Measurements from ENCODE around the gene SEMA4D.

Gene SEMA4D

GRCh38 chr9:89368978-89369377 lies 128.9 kb downstream of the SEMA4D start:
- Histone ChIP-seq H3K4me3 (no peak overlapping the region), H3K4me1 (no peaks in the 10 kb centered on the region), H3K27me3 (no peaks in the 10 kb centered on the region), H3K27ac (no peak overlapping the region), H3K36me3 (no peaks in the 10 kb centered on the region), H3K9me3 (no peaks in the 10 kb centered on the region)
- DNase-seq: no peak
- no peak for TF ChIP-seq CTCF (IDR thresholded peaks at IDR 0.05)
- intact Hi-C loops (cut with DNase I; ENCODE audit: low total_unique reads): no loop called here

- DNase-seq: no peak
- H3K4me1 ChIP-seq: no peaks in the 10 kb centered on the region
- no peaks in the 10 kb centered on the region for H3K9me3 ChIP-seq
- H3K36me3 ChIP-seq: no peaks in the 10 kb centered on the region
- no peak overlapping the region for H3K4me3 ChIP-seq
- no peaks in the 10 kb centered on the region for H3K27me3 ChIP-seq
- H3K27ac ChIP-seq: no peak overlapping the region
- no peak for TF ChIP-seq CTCF (IDR thresholded peaks at IDR 0.05)
- intact Hi-C loops (cut with DNase I; ENCODE audit: low total_unique reads): no loop called here
These were observed 129.4 kb downstream of the SEMA4D start for GRCh38 chr9:89368550-89368949.

- H3K27me3 ChIP-seq: no peaks in the 10 kb centered on the region
- H3K9me3 ChIP-seq: no peaks in the 10 kb centered on the region
- DNase-seq: no peak
- H3K4me3 ChIP-seq: no peak overlapping the region
- H3K36me3 ChIP-seq: peaks cover 0 to 2% (median 0%) of the 10 kb centered on the region in 3 donors
- intact Hi-C loops (cut with DNase I; ENCODE audit: low total_unique reads): no loop called here
- no peak overlapping the region for H3K27ac ChIP-seq
- TF ChIP-seq CTCF (IDR thresholded peaks at IDR 0.05): no peak
- H3K4me1 ChIP-seq: no peaks in the 10 kb centered on the region
These were observed 130.0 kb downstream of the SEMA4D start for GRCh38 chr9:89367726-89368437.

GRCh38 chr9:89367281-89367680 lies 130.6 kb downstream of the SEMA4D start:
- Histone ChIP-seq H3K4me1 (no peaks in the 10 kb centered on the region), H3K9me3 (no peaks in the 10 kb centered on the region), H3K36me3 (peaks cover 0 to 8% (median under 1%) of the 10 kb centered on the region in 3 donors), H3K27ac (no peak overlapping the region), H3K4me3 (no peak overlapping the region), H3K27me3 (no peaks in the 10 kb centered on the region)
- intact Hi-C loops (cut with DNase I; ENCODE audit: low total_unique reads): no loop called here
- DNase-seq: peak in 1 of 2 donors; percentile 28
- no peak for TF ChIP-seq CTCF (IDR thresholded peaks at IDR 0.05)

- Histone ChIP-seq H3K27me3 (no peaks in the 10 kb centered on the region), H3K27ac (no peak overlapping the region), H3K9me3 (no peaks in the 10 kb centered on the region), H3K4me3 (no peak overlapping the region), H3K4me1 (no peaks in the 10 kb centered on the region), H3K36me3 (peaks cover 1 to 13% (median 6%) of the 10 kb centered on the region in 3 donors)
- DNase-seq: peak in 1 of 2 donors; percentile 3
- no peak for TF ChIP-seq CTCF (IDR thresholded peaks at IDR 0.05)
- intact Hi-C loops (cut with DNase I; ENCODE audit: low total_unique reads): no loop called here
These were observed 131.2 kb downstream of the SEMA4D start for GRCh38 chr9:89366711-89367110.

Data from tibial artery (tissue), 4 donors.